ENCODE data around the gene C2orf78.
"Not testable (repeated sequence)": the region's sequence is repeated elsewhere in the genome, so short reads cannot be mapped to it uniquely, and the experiment has no call there.

The C2orf78 gene

DNA sequence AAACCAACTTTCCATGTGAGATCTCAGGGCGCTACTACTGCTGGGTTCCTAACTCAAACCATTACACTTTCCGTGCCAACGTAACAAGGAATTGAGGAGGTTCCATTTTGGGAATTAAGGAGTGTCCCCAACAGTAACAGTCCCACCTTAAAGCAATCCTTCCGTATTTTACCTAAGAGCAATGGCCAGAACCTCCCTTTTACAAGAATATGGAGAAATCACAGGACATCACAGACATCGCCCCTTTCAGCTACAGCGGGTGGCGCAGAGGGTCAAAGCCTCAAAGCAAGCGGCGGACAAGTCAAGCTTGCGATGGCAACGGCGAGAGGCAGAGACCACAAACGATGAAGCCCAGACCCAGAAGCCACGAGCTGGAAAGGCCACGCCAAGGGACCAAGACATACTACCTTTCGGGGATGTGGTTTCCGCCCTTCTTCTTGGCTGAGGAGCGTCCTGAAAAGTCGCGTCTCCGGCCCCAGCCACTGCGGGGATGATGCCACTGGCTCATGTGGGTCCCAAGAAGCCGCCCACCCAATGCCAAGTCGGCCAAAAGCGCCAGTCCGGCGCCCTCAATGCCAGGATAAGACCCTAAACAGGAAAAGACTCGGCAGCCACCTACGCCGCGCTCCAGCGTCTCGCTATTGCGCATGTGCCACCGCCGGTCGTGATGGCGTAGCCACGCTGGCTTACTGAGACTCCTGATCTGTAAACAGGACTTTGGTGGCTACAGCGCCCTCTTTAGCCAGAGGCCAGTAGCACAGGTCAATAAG, 4.3 kb upstream of the C2orf78 start, which contains the start of gene DUSP11:
Gene DUSP11, minus strand, starts transcription at position 637 of the 770 bp plus-strand sequence. Its CDS starts 129 bp downstream, at position 508.
- peak; percentile 79 for DNase-seq (ENCODE audit: insufficient read length, low spot score)
- peak; percentile 99 for FAIRE-seq
- TF ChIP-seq PAX5 (IDR thresholded peaks at IDR 0.05; ENCODE audit: insufficient read depth, low read length, severe bottlenecking) (no peak), POLR2AphosphoS5 (IDR thresholded peaks at IDR 0.05; ENCODE audit: low read depth, low read length) (peak; percentile 75; the same call in 1 of the 2 replicates), POU2F2 (IDR thresholded peaks at IDR 0.05; ENCODE audit: low read depth, low read length) (no peak), SPI1 (IDR thresholded peaks at IDR 0.05; ENCODE audit: low read depth, low read length) (no peak), TAF1 (IDR thresholded peaks at IDR 0.05; ENCODE audit: low read depth, low read length) (no peak; the same call in 1 of the 2 replicates), POLR2A (IDR thresholded peaks at IDR 0.05; ENCODE audit: low read depth, low read length) (peak; percentile 76)

DNA sequence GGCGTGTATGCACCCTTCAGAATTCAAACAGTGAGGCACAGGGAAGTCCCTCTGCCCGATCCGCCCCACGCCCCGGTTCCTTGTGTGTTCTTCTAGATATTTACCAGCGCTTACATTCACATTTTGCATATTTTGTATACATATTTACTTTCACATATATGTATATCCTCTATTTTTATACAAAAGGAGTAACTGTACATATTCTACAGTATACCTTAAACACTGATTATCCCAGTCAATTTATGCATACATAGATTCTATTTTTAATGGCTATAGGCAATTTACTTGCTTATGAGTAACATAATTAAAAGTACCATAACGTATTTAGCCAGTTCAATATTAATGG, 3.8 kb upstream of the C2orf78 start:
- no peak for TF ChIP-seq SPI1 (IDR thresholded peaks at IDR 0.05; ENCODE audit: low read depth, low read length)
- no peak for TF ChIP-seq POU2F2 (IDR thresholded peaks at IDR 0.05; ENCODE audit: low read depth, low read length)
- no peak for FAIRE-seq

DNA sequence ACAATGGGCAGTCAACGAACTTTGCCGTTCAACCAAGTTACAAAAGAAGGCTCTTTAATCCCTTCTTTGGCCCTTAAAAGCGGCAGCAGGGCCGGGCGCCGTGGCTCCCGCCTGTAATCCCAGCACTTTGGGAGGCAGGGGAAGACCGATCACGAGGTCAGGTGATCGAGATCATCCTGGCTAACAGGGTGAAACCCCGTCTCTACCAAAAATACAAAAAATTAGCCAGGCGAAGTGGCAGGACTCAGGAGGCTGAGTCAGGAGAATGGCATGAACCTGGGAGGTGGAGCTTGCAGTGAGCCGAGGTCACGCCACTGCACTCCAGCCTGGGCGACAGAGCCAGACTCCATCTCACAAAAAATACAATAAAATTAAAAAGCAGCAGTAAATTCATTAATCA, 581 bp upstream of the C2orf78 start:
- not testable (repeated sequence) for FAIRE-seq; DNase-seq (ENCODE audit: insufficient read length, low spot score)

More for the DNA sequence above, 3.8 kb upstream of the C2orf78 start:
- no peak for DNase-seq (ENCODE audit: insufficient read length, low spot score)

DNA sequence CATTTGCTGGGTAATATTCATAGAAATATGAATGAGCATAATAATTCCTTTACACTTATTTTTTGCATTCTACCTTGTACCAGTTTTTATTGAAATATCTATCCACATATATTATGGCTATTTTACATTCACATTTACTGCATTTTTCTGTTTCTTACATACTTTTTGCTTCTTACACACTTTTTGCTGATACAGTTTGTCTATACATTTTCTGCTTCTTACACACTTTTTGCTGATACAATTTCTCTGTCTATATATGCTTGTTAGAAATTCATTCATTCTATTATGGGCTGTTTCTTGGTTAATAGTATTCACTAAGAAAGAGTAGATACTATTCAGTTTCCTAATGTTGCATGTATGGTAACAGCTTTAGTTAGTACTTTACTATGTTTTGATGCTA, 27.9 kb downstream of the C2orf78 start:
- TF ChIP-seq POU2F2 (IDR thresholded peaks at IDR 0.05; ENCODE audit: low read depth, low read length) (no peak), POLR2AphosphoS5 (IDR thresholded peaks at IDR 0.05; ENCODE audit: low read depth, low read length) (no peak)
- DNase-seq (ENCODE audit: insufficient read length, low spot score), result no peak
- no peak for FAIRE-seq

DNA sequence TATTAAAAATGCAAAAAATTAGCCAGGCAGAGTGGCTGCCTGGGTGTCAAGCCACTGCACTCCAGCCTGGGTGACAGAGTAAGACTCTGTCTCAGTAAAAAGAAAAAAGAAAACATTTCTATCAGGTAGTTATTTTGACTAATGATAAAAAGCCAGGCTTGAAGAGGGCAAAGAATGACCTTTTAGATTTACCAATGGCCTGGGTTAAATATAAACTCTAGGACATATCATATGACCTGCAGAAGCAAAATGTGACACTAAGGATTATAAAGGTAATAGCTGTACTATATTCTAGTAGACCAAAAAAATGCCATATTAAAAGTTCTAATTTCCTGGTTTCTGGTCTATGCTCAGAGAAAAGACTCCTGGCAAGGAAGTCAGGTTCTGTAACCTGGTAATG, 28.7 kb downstream of the C2orf78 start:
- FAIRE-seq (no peak), DNase-seq (ENCODE audit: insufficient read length, low spot score) (no peak)
- TF ChIP-seq TAF1 (IDR thresholded peaks at IDR 0.05; ENCODE audit: low read depth, low read length), result no peak
- TF ChIP-seq SPI1 (IDR thresholded peaks at IDR 0.05; ENCODE audit: low read depth, low read length), result no peak
- TF ChIP-seq POLR2A (IDR thresholded peaks at IDR 0.05; ENCODE audit: low read depth, low read length), result no peak
- no peak for TF ChIP-seq POU2F2 (IDR thresholded peaks at IDR 0.05; ENCODE audit: low read depth, low read length)
- no peak for TF ChIP-seq PAX5 (IDR thresholded peaks at IDR 0.05; ENCODE audit: insufficient read depth, low read length, severe bottlenecking)
- no peak for TF ChIP-seq POLR2AphosphoS5 (IDR thresholded peaks at IDR 0.05; ENCODE audit: low read depth, low read length)

DNA sequence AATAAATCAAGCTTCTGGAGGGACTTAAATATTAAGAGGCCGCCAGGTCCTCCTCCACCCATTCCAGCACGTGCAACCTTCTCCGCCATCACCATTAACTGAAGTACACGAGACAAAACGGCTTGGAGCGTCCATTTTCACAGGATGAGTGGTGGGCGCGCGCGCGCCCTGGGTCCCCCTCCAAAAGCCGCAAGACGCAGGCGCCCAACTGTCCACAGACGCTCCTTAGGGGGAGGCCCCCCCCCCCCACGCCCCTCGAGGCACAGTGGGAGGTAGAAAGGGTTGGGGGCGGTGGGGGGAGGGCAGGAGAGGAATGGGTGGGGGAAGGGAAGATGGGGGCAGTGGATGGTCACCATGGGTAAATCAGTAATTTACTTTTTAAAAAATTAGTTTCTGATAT, 34.3 kb downstream of the C2orf78 start:
- no peak for TF ChIP-seq SPI1 (IDR thresholded peaks at IDR 0.05; ENCODE audit: low read depth, low read length)
- FAIRE-seq (no peak), DNase-seq (ENCODE audit: insufficient read length, low spot score) (no peak)

DNA sequence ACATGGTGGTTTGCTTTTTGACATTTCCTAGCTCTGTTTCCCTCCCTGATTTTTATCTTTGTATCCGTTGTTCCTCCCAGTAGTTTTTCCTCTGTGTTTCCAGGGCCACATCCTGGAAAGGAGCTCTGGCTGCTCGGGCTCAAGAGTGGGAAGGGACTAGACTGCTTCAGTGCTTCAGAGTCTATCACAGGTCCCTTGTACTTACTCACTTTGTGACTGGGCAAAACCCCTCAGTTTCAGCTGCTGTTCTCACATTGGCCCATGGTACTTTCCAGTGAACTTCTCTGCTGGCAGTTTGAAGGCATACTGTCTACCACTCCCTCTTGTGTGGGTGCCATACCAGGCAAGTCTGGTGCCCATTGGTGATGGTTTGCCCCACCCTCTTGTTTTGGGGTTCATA, 37.2 kb downstream of the C2orf78 start:
- peak; percentile 43; the same call in 1 of the 2 replicates for TF ChIP-seq POU2F2 (IDR thresholded peaks at IDR 0.05; ENCODE audit: low read depth, low read length)
- no peak for TF ChIP-seq POLR2AphosphoS5 (IDR thresholded peaks at IDR 0.05; ENCODE audit: low read depth, low read length)
- FAIRE-seq (peak; percentile 72), DNase-seq (ENCODE audit: insufficient read length, low spot score) (no peak)

DNA sequence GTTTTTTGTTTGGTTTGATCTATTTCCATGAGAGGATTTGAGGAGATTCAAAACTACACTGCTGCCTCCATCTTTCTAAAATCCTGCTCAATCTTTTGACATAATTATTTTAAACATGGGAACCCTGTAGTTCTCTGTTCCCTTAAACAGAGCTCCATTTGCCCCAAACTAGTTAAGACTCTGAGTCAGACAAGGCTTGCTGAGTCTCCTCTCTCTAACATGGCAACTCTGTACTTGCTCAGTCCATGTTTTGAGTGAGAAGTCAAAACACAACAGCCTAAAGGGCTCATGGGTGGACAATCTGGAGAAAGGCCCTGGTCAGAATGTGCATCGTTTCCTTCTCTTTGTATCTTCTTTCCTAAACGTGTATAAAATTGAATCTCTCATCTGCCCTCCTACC, 37.7 kb downstream of the C2orf78 start:
- FAIRE-seq (no peak), DNase-seq (ENCODE audit: insufficient read length, low spot score) (no peak)
- no peak for TF ChIP-seq SPI1 (IDR thresholded peaks at IDR 0.05; ENCODE audit: low read depth, low read length)

DNA sequence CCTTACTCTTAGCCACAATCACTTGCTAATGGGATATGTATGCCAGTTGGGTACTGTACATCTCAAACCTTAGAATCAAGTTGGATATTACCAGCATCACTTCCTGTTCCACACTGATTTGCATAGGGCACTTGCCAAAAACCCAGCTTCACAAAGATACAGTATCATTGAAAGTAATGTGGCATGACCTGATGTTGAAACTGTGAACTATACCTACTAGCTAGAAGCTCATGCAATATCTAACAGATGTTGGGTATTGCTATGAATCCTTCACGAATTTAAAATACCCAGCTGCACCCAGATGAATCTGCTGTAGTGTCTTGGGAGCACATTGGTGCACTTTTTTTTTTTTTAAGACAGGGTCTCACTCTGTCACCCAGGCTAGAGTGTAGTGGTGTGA, 38.3 kb downstream of the C2orf78 start:
- FAIRE-seq (peak; percentile 78), DNase-seq (ENCODE audit: insufficient read length, low spot score) (no peak)
- TF ChIP-seq POU2F2 (IDR thresholded peaks at IDR 0.05; ENCODE audit: low read depth, low read length), result 0 out of 2 replicates have a peak, but pooled peaks have one; percentile 26
- peak; percentile 36; the same call in 1 of the 2 replicates for TF ChIP-seq SPI1 (IDR thresholded peaks at IDR 0.05; ENCODE audit: low read depth, low read length)
- TF ChIP-seq PAX5 (IDR thresholded peaks at IDR 0.05; ENCODE audit: insufficient read depth, low read length, severe bottlenecking), result no peak

DNA sequence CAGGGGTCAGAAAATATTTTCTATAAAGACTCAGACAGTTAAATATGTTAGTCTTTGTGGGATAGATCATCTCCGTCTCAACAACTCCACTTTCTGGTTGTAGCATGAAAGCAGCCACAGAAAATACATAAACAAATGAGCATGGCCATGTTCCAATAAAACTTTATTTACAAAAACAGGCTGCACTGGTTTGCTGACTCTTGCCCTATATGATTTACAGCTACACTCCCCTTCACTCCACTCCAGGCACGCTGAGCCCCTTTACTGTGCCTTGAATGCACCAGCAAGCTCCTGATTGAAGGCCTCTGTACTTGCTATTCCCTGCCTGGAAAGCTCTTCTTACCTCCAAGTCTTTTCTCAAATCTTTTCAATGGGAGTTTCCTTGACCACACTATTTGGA, 39.0 kb downstream of the C2orf78 start:
- DNase-seq (ENCODE audit: insufficient read length, low spot score), result no peak
- no peak for TF ChIP-seq SPI1 (IDR thresholded peaks at IDR 0.05; ENCODE audit: low read depth, low read length)
- TF ChIP-seq POLR2A (IDR thresholded peaks at IDR 0.05; ENCODE audit: low read depth, low read length), result no peak
- no peak for TF ChIP-seq POLR2AphosphoS5 (IDR thresholded peaks at IDR 0.05; ENCODE audit: low read depth, low read length)
- TF ChIP-seq POU2F2 (IDR thresholded peaks at IDR 0.05; ENCODE audit: low read depth, low read length), result no peak
- TF ChIP-seq TAF1 (IDR thresholded peaks at IDR 0.05; ENCODE audit: low read depth, low read length), result no peak
- FAIRE-seq, result no peak

DNA sequence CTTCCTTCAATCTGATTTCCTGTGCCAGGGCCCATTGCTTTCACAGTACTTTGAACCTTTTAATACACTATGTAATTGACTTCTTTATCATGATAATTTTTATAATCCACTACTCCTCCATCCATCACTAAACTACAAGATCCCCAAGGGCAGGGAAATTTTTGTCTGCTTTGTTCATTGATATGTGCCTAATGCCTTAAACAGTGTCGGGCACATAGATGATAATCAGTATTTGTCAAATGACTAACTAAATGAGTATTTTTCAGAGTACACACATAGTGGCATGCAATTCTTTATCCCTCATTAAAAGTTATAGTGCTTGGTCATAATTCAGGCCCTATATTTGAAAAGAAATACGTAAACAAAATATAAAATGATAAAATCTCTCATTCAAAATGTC, 39.4 kb downstream of the C2orf78 start:
- TF ChIP-seq TAF1 (IDR thresholded peaks at IDR 0.05; ENCODE audit: low read depth, low read length) (no peak), PAX5 (IDR thresholded peaks at IDR 0.05; ENCODE audit: insufficient read depth, low read length, severe bottlenecking) (no peak), POLR2AphosphoS5 (IDR thresholded peaks at IDR 0.05; ENCODE audit: low read depth, low read length) (no peak)
- no peak for DNase-seq (ENCODE audit: insufficient read length, low spot score)
- no peak for FAIRE-seq

Data from GM12891 (cell line).